Activated naive CD4-positive, alpha-beta T cell treated with anti-CD3 and anti-CD28 coated beads, Interleukin-2, amount 50 U/mL, for 72 hours (primary cell): ENCODE measurements around the gene COPZ2. TPM values are rescaled to one million over a fixed set of nuclear protein-coding genes. Genes with fewer than 3 reads are reported as not detected.
"Not testable (repeated sequence)": the region's sequence is repeated elsewhere in the genome, so short reads cannot be mapped to it uniquely, and the experiment has no call there.

Source experiments
- ATAC-seq, 2 donors: fragments of 150-1000 bp; cut with Tn5 transposase; 2 replicates each; pipeline ENCODE4 v1.10.0; 2021; ENCODE audit warnings: mild to moderate bottlenecking in 2 of 2, moderate library complexity in 2 of 2
- DNase-seq, 2 donors: peaks; one replicate each; pipeline ENCODE4 v3.0.0; 2021 to 2022; ENCODE audit warnings: low spot score in 2 of 2
- H3K27ac Mint-ChIP-seq, 2 donors: one replicate each; pipeline ENCODE4 v1.8.0; 2022; ENCODE audit warnings: mild to moderate bottlenecking in 2 of 2, mixed read lengths in 2 of 2
- H3K36me3 Mint-ChIP-seq, 2 donors: one replicate each; pipeline ENCODE4 v1.8.0; 2022; ENCODE audit warnings: mixed read lengths in 2 of 2
- H3K9me3 Mint-ChIP-seq, 2 donors: one replicate each; pipeline ENCODE4 v1.8.0; 2022; ENCODE audit warnings: mixed read lengths in 2 of 2
- total RNA-seq, 2 donors: library from RNA; stranded (reverse); gene quantifications; one replicate each; pipeline ENCODE4 v1.2.3, GENCODE V29; 2022

The COPZ2 gene, protein sequence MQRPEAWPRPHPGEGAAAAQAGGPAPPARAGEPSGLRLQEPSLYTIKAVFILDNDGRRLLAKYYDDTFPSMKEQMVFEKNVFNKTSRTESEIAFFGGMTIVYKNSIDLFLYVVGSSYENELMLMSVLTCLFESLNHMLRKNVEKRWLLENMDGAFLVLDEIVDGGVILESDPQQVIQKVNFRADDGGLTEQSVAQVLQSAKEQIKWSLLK
- 1 to 10 TPM; 1.3 to 3.6 TPM for total RNA-seq

DNA sequence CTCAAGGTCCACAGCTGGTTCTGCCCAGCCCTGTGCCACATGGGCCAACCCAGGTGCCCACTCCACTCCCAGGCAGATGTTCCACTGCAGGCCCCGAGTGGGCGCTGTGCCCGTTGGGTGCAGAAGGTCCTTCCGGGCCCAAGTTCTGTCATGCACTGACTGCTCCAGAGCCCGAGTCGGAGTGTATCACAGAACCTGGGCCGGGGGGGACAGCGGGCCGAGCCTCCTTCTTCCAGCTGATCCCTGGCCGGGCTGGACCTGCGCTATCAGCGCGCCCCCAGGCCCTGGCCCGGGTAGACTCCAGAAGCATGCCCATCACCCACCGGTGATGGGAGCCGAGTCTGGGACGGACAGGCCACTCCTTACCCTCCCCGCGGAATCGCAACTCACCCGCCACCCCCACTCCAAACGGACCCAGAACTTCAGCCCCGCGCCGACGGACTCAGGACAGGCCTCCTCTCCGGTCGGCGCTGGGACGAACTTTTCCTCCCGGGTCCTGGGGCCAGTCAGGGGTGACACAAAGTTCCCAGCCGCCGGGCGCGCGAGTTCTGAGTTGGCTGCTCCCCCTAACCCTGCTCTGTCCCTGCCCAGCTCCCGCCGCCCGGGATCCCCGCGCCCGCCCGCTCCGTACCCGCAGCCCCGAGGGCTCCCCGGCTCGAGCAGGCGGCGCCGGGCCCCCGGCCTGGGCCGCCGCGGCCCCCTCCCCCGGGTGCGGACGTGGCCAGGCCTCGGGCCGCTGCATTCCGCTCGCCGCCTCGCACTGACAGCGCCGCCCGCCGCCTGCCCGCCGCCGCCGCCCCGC lies at the start of gene COPZ2:
TSS of gene COPZ2 (minus strand) at position 762 of the 802 bp plus-strand sequence. CDS start at position 742, 20 bp downstream.
- Mint-ChIP-seq H3K36me3 (peaks cover 0 to 7% of the 10 kb centered on the region in 2 donors), H3K27ac (peak within 1 kb of the TSS; percentile 2 to 53), H3K9me3 (no peaks in the 10 kb centered on the region)
- ATAC-seq: peak; percentile 88 to 92
- peak in 1 of 2 donors; percentile 70 for DNase-seq

GRCh38 chr17:48084932-48085331 lies 47.3 kb upstream of the COPZ2 start:
- H3K9me3 Mint-ChIP-seq: no peaks in the 10 kb centered on the region
- no peaks in the 10 kb centered on the region for H3K36me3 Mint-ChIP-seq
- ATAC-seq (no peak), DNase-seq (no peak)
- H3K27ac Mint-ChIP-seq: no peak overlapping the region

GRCh38 chr17:48081858-48082257 lies 44.3 kb upstream of the COPZ2 start:
- Mint-ChIP-seq H3K27ac (no peak overlapping the region), H3K36me3 (no peaks in the 10 kb centered on the region), H3K9me3 (no peaks in the 10 kb centered on the region)
- no peak for ATAC-seq
- DNase-seq: no peak

- DNase-seq, H3K27ac Mint-ChIP-seq, H3K36me3 Mint-ChIP-seq, H3K9me3 Mint-ChIP-seq, ATAC-seq: not testable (repeated sequence)
Observed at GRCh38 chr17:48077152-48077551, 39.6 kb upstream of the COPZ2 start.

DNA sequence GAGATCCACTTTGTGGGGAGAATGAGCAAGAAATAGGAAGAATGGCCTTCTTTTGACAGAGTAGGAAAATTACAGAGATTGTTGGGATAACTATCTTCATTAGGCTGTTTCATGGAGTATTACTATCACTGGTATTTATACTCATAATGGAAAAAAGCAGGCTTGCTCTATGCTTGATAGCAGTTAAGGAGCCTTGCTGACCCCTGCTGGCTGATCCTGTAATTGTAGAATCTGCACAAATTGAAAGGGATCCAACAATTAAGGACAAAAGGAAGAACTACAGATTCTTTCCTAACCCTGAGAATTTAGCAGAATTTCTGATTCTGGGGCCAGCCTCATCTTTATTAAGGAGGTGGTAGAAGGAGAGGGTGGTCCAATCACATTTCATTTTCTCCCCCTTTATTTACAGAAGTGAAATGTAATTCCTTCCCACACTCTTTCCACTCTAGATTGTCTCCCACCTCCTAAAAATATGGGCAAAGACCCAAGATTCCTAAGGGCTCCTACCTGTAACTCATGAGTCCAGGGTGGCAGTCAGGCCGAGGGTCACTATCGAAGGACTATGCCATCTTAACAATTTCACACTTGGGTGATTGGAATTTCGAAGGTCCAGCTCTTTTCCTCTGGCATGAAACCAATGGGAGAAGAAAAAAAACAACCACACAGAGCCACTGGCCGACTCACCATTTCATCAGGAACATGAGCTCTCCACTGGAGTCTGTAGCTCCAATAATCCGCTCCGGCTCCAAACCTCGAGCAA lies 36.9 kb upstream of the COPZ2 start:
- Mint-ChIP-seq H3K9me3 (no peaks in the 10 kb centered on the region), H3K27ac (no peak overlapping the region), H3K36me3 (no peaks in the 10 kb centered on the region)
- ATAC-seq: peak; percentile 71 to 76
- DNase-seq: peak in 1 of 2 donors; percentile 76

- H3K27ac Mint-ChIP-seq, H3K36me3 Mint-ChIP-seq, H3K9me3 Mint-ChIP-seq, DNase-seq, ATAC-seq: not testable (repeated sequence)
Observed at GRCh38 chr17:48073566-48074094, 36.0 kb upstream of the COPZ2 start.

DNA sequence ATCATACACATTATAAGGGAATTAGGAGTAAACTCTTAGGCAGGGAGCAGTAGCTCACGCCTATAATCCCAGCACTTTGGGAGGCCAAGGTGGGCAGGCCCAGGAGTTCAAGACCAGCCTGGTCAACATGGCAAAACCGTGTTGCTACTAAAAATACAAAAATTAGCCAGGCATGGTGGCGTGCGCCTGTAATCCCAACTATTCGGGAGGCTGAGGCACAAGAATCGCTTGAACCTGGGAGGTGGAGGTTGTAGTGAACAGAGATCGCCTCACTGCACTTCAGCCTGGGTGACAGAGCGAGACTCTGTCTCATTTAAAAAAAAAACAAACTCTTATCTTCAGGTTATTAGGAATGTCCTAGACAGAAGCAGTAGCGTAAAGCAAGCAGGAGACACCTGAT lies 35.2 kb upstream of the COPZ2 start:
- not testable (repeated sequence) for H3K27ac Mint-ChIP-seq, DNase-seq, H3K9me3 Mint-ChIP-seq, H3K36me3 Mint-ChIP-seq, ATAC-seq

DNA sequence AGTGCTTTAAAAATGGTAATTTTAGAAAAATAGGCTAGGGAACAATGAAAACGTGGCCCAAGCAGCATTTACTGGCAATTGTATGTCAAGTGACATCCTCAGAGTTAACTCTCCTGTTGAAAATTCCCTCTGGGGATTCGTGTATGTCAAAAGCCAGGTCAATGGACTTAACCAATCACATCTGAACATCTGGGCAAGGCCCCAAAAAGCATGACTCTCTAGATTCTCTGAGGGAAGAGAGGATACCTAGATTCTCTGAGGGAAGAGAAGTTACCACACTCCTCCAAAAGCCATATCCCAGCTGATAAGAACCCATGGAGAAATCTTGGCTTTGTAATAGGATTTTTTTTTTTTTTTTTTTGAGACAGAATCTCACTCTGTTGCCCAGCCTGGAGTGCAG lies 34.1 kb upstream of the COPZ2 start:
- Mint-ChIP-seq H3K36me3 (no peaks in the 10 kb centered on the region), H3K9me3 (no peaks in the 10 kb centered on the region), H3K27ac (no peak overlapping the region)
- ATAC-seq: no peak
- DNase-seq: no peak

GRCh38 chr17:48070195-48070594 lies 32.6 kb upstream of the COPZ2 start:
- no peak for ATAC-seq
- peaks cover 0 to 2% of the 10 kb centered on the region in 2 donors for H3K36me3 Mint-ChIP-seq
- H3K9me3 Mint-ChIP-seq: no peaks in the 10 kb centered on the region
- DNase-seq: no peak
- H3K27ac Mint-ChIP-seq: peak overlapping the region in 1 of 2 donors; percentile 1

DNA sequence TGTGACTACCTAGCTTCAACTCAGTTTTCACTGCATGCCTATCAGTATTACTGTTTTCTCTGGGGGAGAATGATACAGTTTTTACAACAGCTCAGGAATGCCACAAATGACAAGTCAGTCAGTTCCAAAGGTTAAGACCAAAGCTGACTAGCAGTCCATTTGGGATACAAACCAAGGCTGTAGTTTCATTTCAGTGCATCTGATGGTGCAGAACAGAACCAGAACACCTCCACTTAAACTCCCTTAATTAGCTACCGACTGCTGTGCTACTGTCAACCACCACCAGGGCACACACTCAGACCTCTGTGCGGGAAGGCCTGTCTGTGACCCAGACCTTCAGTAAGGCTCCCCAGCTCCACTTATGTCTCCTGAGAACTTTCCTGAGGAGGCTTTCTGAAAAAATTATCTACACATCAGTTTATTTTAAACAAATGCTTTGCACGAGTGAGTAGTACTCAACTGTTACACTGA lies 30.9 kb upstream of the COPZ2 start:
- DNase-seq (no peak), ATAC-seq (peak in 1 of 2 donors; percentile 73)
- H3K36me3 Mint-ChIP-seq: peaks cover 0 to 6% of the 10 kb centered on the region in 2 donors
- no peaks in the 10 kb centered on the region for H3K9me3 Mint-ChIP-seq
- peak overlapping the region in 1 of 2 donors; percentile 60 for H3K27ac Mint-ChIP-seq

DNA sequence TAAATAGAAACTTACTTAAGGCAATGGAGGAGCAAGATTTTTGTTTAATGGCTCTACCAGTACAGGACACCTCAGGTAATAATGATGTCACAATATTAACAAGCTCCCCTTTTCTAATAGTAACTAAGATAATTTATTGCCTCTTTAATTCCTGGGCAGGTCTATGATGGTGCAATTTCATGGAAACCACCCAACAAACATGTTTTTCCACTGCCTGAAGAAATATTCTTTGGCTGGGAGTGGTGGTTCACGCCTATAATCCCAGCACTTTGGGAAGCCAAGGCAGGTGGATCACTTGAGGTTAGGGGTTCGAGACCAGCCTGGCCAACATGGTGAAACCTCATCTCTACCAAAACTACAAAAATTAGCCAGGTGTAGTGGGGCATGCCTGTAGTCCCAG lies 30.2 kb upstream of the COPZ2 start:
- not testable (repeated sequence) for H3K9me3 Mint-ChIP-seq, DNase-seq, ATAC-seq, H3K27ac Mint-ChIP-seq, H3K36me3 Mint-ChIP-seq

- H3K9me3 Mint-ChIP-seq: no peaks in the 10 kb centered on the region
- ATAC-seq (no peak), DNase-seq (no peak)
- H3K36me3 Mint-ChIP-seq: peaks cover 0 to 11% of the 10 kb centered on the region in 2 donors
- no peak overlapping the region for H3K27ac Mint-ChIP-seq
Observed at GRCh38 chr17:48067245-48067644, 29.6 kb upstream of the COPZ2 start.

GRCh38 chr17:48066656-48067055 lies 29.1 kb upstream of the COPZ2 start:
- H3K9me3 Mint-ChIP-seq: no peaks in the 10 kb centered on the region
- no peak for DNase-seq
- peak overlapping the region in 1 of 2 donors; percentile 25 for H3K27ac Mint-ChIP-seq
- no peak for ATAC-seq
- H3K36me3 Mint-ChIP-seq: peaks cover 0 to 11% of the 10 kb centered on the region in 2 donors

DNA sequence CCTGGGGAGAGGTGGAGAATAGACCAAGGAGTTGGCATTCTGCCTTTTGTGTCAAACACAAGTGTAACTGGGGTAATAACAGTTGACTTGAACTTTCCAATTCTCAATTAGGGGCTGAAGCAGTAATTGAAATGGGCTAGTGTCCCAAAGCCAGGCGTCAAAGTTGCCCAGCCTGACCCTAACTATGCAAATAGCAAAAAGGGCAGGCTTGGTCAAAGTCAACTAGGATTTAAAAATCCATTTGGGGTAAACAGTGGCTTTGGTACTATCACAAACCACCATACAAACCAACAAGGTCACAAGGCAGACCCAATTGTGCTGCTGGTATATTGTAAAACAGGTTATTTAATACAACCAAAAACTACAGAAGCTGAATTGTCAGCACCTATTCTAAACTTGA lies 28.6 kb upstream of the COPZ2 start:
- Mint-ChIP-seq H3K27ac (no peak overlapping the region), H3K9me3 (no peaks in the 10 kb centered on the region), H3K36me3 (peaks cover 0 to 11% of the 10 kb centered on the region in 2 donors)
- no peak for DNase-seq
- ATAC-seq: no peak

DNA sequence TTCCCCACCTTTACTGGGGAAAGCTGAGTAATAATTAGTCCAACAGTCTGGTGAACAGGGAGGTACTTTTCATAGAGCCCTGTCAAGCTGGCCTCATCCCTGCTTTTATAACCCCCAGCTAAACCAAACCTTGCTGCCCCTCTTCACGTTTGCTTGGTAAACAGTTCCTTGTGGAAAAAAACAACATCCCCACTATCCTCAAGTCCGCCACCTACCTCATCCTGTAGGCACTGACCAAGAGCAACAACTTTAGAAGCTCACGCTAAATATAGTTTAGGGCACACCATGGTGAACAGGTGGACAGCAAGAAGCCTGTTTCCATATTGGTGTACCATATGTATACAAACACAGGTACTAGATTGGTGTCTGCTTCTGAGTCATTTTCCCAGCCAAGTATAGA lies 27.0 kb upstream of the COPZ2 start:
- H3K9me3 Mint-ChIP-seq: no peaks in the 10 kb centered on the region
- peaks cover 2 to 11% of the 10 kb centered on the region in 2 donors for H3K36me3 Mint-ChIP-seq
- peak overlapping the region in 1 of 2 donors; percentile 15 for H3K27ac Mint-ChIP-seq
- ATAC-seq (no peak), DNase-seq (no peak)

DNA sequence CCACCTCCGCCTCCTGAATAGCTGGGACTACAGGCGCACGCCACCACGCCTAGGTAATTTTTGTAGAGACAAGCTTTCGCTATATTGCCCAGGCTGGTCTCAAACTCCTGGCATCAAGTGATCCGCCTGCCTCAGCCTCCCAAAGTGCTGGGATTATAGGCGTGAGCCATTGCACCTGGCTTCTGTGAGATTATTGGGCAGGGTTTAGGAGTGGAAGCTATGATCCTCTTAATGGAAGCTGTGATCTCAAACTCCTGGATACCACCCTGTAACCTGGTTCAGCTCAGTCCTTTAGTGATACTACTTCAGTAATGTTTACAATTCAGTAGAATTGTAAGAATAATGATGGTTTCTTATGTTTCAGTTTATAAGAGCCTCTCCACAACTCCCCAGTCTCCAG lies 24.7 kb upstream of the COPZ2 start:
- DNase-seq (no peak), ATAC-seq (no peak)
- H3K27ac Mint-ChIP-seq: no peak overlapping the region
- H3K36me3 Mint-ChIP-seq: peaks cover 15 to 28% of the 10 kb centered on the region in 2 donors
- H3K9me3 Mint-ChIP-seq: no peaks in the 10 kb centered on the region

DNA sequence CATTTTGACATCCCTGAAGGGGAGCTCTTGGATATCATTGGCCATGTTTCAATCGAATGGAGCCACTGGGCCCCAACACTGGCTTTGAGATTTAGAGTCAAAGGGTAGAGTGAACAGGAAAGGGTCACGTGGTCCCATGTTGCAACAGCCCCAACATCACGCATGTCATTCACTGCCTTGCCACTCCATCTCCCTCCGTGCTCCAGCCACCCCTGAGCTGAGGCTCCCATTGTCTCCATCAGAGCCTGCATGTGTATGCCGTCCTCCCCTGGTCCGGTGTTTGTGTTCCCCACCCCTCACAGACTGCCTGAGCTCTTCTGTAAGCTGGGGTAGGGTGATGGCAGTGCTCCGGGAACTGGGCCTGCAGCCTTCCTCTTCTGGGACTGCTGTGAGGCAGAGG lies 22.7 kb upstream of the COPZ2 start:
- H3K27ac Mint-ChIP-seq: peak overlapping the region in 1 of 2 donors; percentile 68
- no peaks in the 10 kb centered on the region for H3K9me3 Mint-ChIP-seq
- peaks cover 32 to 47% of the 10 kb centered on the region in 2 donors for H3K36me3 Mint-ChIP-seq
- ATAC-seq: no peak
- DNase-seq: no peak
